Smooth muscle cell (in vitro differentiated cells): ENCODE measurements around the gene SETBP1. TPM values are rescaled to one million over a fixed set of nuclear protein-coding genes. Genes with fewer than 3 reads are reported as not detected.

Experiments used
- DNase-seq: peaks from one replicate; lab custom pipeline; 2025; ENCODE audit not compliant: unreplicated experiment; lab: John Stamatoyannopoulos, UW
- H2AFZ ChIP-seq: fragments of 200-600 bp; sonication (generic); 2 replicates; pipeline ENCODE4 v1.6.0; 2016; ENCODE audit warnings: antibody characterized with exemption, low read depth, mild to moderate bottlenecking
- H3F3A ChIP-seq: fragments of 200-600 bp; sonication (generic); 2 replicates; pipeline ENCODE4 v1.6.0; 2017; ENCODE audit warnings: antibody characterized with exemption, low read depth
- H3K27ac ChIP-seq: fragments of 200-600 bp; sonication (generic); 2 replicates; pipeline ENCODE4 v1.5.1; 2016; ENCODE audit warnings: low read depth, mild to moderate bottlenecking
- H3K27me3 ChIP-seq: fragments of 200-600 bp; sonication (generic); 2 replicates; pipeline ENCODE4 v1.6.1; 2016; ENCODE audit warnings: low read depth, mild to moderate bottlenecking
- H3K36me3 ChIP-seq: fragments of 200-600 bp; sonication (generic); 2 replicates; pipeline ENCODE4 v1.5.1; 2016; ENCODE audit warnings: low read depth
- H3K4me1 ChIP-seq: fragments of 200-600 bp; sonication (generic); 2 replicates; pipeline ENCODE4 v1.5.1; 2016; ENCODE audit warnings: low read depth
- H3K4me2 ChIP-seq: fragments of 200-600 bp; sonication (generic); 2 replicates; pipeline ENCODE4 v1.6.0; 2016; ENCODE audit warnings: mild to moderate bottlenecking
- H3K4me3 ChIP-seq: fragments of 200-600 bp; sonication (generic); 2 replicates; pipeline ENCODE4 v1.5.1; 2016; ENCODE audit warnings: mild to moderate bottlenecking
- H3K79me2 ChIP-seq: fragments of 200-600 bp; sonication (generic); 2 replicates; pipeline ENCODE4 v1.6.0; 2016; ENCODE audit warnings: low read depth, mild to moderate bottlenecking
- H3K9ac ChIP-seq: fragments of 200-600 bp; sonication (generic); 2 replicates; pipeline ENCODE4 v1.6.0; 2016; ENCODE audit warnings: low read depth
- H3K9me3 ChIP-seq: fragments of 200-600 bp; sonication (generic); replicated peaks from 2 replicates; pipeline ENCODE4 v1.5.1; 2016; ENCODE audit warnings: low read depth
- H4K20me1 ChIP-seq: fragments of 200-600 bp; sonication (generic); 2 replicates; pipeline ENCODE4 v1.6.0; 2016; ENCODE audit warnings: low read depth
- WGBS: methylation state at CpG from one replicate; pipeline ENCODE4 v1.1.7; 2016; ENCODE audit warnings: low lambda C conversion rate; 5-methylcytosine and 5-hydroxymethylcytosine counted together
- polyA plus RNA-seq: library from polyadenylated mRNA; unstranded; fragments of >200 nt; fragmentation: Nextera tagmentation; extraction: Ambion mirVana; gene quantifications from 2 replicates; pipeline ENCODE4 v1.2.1, GENCODE V29; 2016
- total RNA-seq: library from RNA; depleted of rRNA; stranded (reverse); fragments of >200 nt; gene quantifications from 2 replicates; pipeline ENCODE4 v1.2.3, GENCODE V29; 2014
- TF ChIP-seq, protein P1 (sequence below): fragments of 200-600 bp; sonication (generic); IDR thresholded peaks from 2 replicates; pipeline ENCODE4 v1.5.1; 2017; ENCODE audit warnings: borderline replicate concordance, mild to moderate bottlenecking, antibody characterized with exemption; ENCODE audit not compliant: insufficient read depth, poor library complexity, severe bottlenecking

Gene SETBP1
- total and polyA plus RNA-seq, 2 experiments from 2014 or later: 6.1 to 17.7 TPM

DNA sequence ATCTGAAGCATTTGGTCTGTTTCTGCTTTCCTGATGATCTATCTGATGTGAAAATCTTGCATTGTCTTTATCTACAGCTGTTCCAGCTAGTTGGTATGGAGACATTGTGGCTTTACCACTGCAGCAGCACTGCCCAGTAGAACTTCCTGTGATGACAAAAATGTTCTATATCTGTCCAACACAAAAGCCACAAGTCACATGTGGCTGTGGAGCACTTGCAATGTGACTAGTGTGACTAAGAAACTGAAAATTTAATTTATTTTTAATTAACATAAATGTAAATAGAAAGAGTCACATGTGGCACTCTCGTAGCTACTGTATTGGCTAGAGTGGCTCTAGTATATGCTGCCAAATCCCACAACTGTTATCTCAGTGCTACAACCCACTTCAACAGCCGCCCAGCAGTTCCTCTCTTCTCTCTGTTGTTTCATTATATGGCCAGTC lies 425.7 kb downstream of the SETBP1 start:
- Histone ChIP-seq H3K4me3 (no peak overlapping the region), H3K9me3 (no peaks in the 10 kb centered on the region), H3K27me3 (no peaks in the 10 kb centered on the region), H2AFZ (no peak overlapping the region), H3K4me2 (no peak overlapping the region), H3K79me2 (no peaks in the 10 kb centered on the region), H3K27ac (no peak overlapping the region), H3K36me3 (no peaks in the 10 kb centered on the region), H3K4me1 (peaks cover 5% of the 10 kb centered on the region), H4K20me1 (no peaks in the 10 kb centered on the region), H3F3A (no peaks in the 10 kb centered on the region), H3K9ac (no peak overlapping the region)
- DNase-seq: no peak
- TF ChIP-seq, protein P1, sequence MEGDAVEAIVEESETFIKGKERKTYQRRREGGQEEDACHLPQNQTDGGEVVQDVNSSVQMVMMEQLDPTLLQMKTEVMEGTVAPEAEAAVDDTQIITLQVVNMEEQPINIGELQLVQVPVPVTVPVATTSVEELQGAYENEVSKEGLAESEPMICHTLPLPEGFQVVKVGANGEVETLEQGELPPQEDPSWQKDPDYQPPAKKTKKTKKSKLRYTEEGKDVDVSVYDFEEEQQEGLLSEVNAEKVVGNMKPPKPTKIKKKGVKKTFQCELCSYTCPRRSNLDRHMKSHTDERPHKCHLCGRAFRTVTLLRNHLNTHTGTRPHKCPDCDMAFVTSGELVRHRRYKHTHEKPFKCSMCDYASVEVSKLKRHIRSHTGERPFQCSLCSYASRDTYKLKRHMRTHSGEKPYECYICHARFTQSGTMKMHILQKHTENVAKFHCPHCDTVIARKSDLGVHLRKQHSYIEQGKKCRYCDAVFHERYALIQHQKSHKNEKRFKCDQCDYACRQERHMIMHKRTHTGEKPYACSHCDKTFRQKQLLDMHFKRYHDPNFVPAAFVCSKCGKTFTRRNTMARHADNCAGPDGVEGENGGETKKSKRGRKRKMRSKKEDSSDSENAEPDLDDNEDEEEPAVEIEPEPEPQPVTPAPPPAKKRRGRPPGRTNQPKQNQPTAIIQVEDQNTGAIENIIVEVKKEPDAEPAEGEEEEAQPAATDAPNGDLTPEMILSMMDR: no peak
- 75% methylated on average over 2 of the region's 2 CpGs for WGBS

DNA sequence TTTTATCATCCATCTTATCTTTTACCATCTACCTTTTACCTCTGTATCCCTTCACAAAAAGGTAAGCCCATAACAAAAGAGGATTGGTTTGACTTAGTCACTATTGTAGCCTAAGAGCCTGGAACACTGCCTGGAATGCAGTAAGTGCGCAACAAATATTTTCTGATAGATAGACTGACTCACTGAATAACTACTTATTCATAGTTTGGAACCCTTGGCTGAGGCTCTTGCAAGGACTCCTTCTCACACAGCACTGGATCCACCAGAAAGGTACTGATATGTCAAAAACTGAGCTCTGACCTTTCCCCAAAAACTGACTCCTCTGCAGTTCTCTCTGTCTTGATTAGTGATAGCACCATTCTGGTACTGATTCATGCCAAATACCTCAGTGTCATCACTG lies 426.7 kb downstream of the SETBP1 start:
- H3K36me3 ChIP-seq: no peaks in the 10 kb centered on the region
- no peaks in the 10 kb centered on the region for H3F3A ChIP-seq
- TF ChIP-seq, protein P1: no peak
- no peaks in the 10 kb centered on the region for H4K20me1 ChIP-seq
- H3K4me3 ChIP-seq: no peak overlapping the region
- no peak for DNase-seq
- H3K27me3 ChIP-seq: no peaks in the 10 kb centered on the region
- H3K9me3 ChIP-seq: no peaks in the 10 kb centered on the region
- H3K9ac ChIP-seq: no peak overlapping the region
- WGBS: 96% methylated on average over 1 of the region's 1 CpG
- H3K27ac ChIP-seq: no peak overlapping the region
- H3K79me2 ChIP-seq: no peaks in the 10 kb centered on the region
- peaks cover 5% of the 10 kb centered on the region for H3K4me1 ChIP-seq
- no peak overlapping the region for H2AFZ ChIP-seq
- H3K4me2 ChIP-seq: no peak overlapping the region

DNA sequence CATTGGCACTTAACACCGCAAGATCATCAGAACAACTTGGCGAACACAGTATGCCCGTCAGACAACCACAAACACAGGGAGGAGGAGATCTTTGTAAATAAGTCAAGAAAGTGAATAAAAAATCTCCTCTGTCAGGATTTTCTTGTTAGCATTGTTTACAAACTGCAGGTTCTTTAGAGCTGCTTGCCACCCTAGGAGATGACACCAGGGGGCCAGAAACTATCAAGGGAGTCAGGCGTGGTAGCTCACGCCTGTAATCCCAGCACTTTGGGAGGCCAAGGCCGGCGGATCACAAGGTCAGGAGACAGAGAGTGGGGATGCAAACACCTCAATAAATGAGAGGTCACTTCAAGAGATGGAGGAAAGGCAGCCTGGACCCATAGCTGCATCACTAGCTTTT lies 428.1 kb downstream of the SETBP1 start:
- Histone ChIP-seq H3K4me1 (peaks cover 5% of the 10 kb centered on the region), H3K27ac (no peak overlapping the region), H3K36me3 (no peaks in the 10 kb centered on the region), H3K9ac (no peak overlapping the region), H3K9me3 (peaks cover 3% of the 10 kb centered on the region), H2AFZ (no peak overlapping the region), H3F3A (no peaks in the 10 kb centered on the region), H3K79me2 (no peaks in the 10 kb centered on the region), H4K20me1 (no peaks in the 10 kb centered on the region), H3K27me3 (no peaks in the 10 kb centered on the region), H3K4me3 (no peak overlapping the region), H3K4me2 (no peak overlapping the region)
- no peak for DNase-seq
- 87% methylated on average over 7 of the region's 7 CpGs for WGBS
- TF ChIP-seq, protein P1: no peak

DNA sequence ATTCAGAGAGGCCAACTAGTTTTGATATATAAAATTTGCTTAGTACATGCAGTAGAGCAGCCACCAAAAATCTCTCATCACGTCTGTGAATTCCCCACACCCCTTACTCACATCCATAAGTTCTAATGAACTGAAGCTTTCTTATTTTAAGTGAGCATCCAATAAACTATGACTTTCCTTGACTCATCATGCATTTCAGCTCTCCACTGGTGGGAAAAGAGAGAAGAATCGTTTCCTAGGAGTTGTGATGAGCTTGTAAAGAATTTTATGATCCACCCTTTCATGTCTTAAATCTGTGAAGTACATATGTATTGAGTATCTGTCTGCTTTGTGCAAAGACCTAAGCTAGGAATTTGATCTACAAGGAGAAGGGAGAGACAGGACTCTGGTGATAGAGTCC lies 428.6 kb downstream of the SETBP1 start:
- Histone ChIP-seq H3K27ac (no peak overlapping the region), H3F3A (no peaks in the 10 kb centered on the region), H3K4me1 (peaks cover 4% of the 10 kb centered on the region), H3K27me3 (no peaks in the 10 kb centered on the region), H3K4me2 (no peak overlapping the region), H2AFZ (no peak overlapping the region), H3K9ac (no peak overlapping the region), H3K79me2 (no peaks in the 10 kb centered on the region), H4K20me1 (no peaks in the 10 kb centered on the region), H3K4me3 (no peak overlapping the region), H3K9me3 (peaks cover 3% of the 10 kb centered on the region), H3K36me3 (no peaks in the 10 kb centered on the region)
- WGBS: 56% methylated on average over 2 of the region's 2 CpGs
- DNase-seq: no peak
- TF ChIP-seq, protein P1: no peak
